Glutamatergic neuron (in vitro differentiated cells): ENCODE data around the gene NR3C2. TPM values are rescaled to one million over a fixed set of nuclear protein-coding genes. Genes with fewer than 3 reads are reported as not detected.

Source experiments
- DNase-seq: peaks from one replicate; pipeline ENCODE4 v3.0.0; 2022
- H3K27ac Mint-ChIP-seq: one replicate; pipeline ENCODE4 v1.8.0; 2020; ENCODE audit warnings: mild to moderate bottlenecking, mixed read lengths, inconsistent platforms; ENCODE audit not compliant: unreplicated experiment
- H3K27me3 Mint-ChIP-seq: one replicate; pipeline ENCODE4 v1.8.0; 2020; ENCODE audit warnings: mild to moderate bottlenecking, moderate library complexity, mixed read lengths, inconsistent platforms; ENCODE audit not compliant: unreplicated experiment
- H3K36me3 Mint-ChIP-seq: one replicate; pipeline ENCODE4 v1.8.0; 2020; ENCODE audit warnings: mild to moderate bottlenecking, mixed read lengths, inconsistent platforms; ENCODE audit not compliant: unreplicated experiment
- H3K4me1 Mint-ChIP-seq: one replicate; pipeline ENCODE4 v1.8.0; 2020; ENCODE audit warnings: mild to moderate bottlenecking, low read depth, mixed read lengths, inconsistent platforms; ENCODE audit not compliant: unreplicated experiment
- H3K4me3 Mint-ChIP-seq: one replicate; pipeline ENCODE4 v1.8.0; 2020; ENCODE audit warnings: mild to moderate bottlenecking, mixed read lengths, inconsistent platforms; ENCODE audit not compliant: unreplicated experiment
- H3K9me3 Mint-ChIP-seq: one replicate; pipeline ENCODE4 v1.8.0; 2020; ENCODE audit warnings: mild to moderate bottlenecking, moderate library complexity, mixed read lengths, inconsistent platforms; ENCODE audit not compliant: unreplicated experiment
- total RNA-seq: library from RNA; stranded (reverse); fragmentation: NEBNext Ultra II Directional; extraction: Animal tissue kit (Norgen Biotek cat#: 25700); gene quantifications from one replicate; pipeline ENCODE4 v1.2.1, GENCODE V29; 2021; ENCODE audit not compliant: unreplicated experiment
- TF ChIP-seq, protein P1 (sequence below): fragments of 200-600 bp; sonication (generic); IDR thresholded peaks from one replicate; pipeline ENCODE4 v1.5.0; 2021; ENCODE audit not compliant: partially characterized antibody, unreplicated experiment

The NR3C2 gene
- total RNA-seq, 1 donor from 2014 or later: 0.29 TPM

DNA sequence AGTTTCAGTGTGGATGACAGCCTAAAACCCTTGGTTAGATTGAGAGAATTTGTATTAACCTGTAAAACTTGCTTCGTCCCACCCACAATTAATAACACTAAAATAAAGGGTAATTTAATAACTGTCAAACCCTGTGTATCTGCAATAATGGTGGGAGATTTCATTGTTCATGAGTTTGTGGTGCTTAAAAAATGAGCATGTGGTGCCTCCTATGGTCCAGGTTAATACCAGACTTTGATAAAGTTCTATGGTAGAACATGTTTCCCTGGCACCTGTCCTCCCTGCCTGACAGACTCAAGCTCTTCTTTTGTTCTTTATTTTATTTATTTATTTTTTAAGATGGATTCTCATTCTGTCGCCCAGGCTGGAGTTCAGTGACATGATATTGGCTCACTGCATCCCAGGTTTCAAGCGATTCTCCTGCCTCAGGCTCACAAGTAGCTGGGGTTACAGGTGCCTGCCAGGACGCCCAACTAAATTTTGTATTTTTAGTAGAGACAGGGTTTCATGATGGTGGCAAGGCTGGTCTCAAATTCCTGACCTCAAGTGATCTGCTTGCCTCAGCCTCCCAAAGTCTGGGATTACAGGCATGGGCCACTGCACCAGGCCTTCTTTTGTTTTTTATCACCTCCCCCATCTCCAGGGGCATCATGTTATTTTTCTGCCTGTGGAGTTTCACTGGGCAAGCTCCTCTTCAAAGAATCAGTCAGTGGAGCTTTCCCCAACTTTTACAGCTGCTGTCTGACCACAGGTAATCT, 289.2 kb downstream of the NR3C2 start:
- H3K4me3 Mint-ChIP-seq: no peak overlapping the region
- TF ChIP-seq, protein P1, sequence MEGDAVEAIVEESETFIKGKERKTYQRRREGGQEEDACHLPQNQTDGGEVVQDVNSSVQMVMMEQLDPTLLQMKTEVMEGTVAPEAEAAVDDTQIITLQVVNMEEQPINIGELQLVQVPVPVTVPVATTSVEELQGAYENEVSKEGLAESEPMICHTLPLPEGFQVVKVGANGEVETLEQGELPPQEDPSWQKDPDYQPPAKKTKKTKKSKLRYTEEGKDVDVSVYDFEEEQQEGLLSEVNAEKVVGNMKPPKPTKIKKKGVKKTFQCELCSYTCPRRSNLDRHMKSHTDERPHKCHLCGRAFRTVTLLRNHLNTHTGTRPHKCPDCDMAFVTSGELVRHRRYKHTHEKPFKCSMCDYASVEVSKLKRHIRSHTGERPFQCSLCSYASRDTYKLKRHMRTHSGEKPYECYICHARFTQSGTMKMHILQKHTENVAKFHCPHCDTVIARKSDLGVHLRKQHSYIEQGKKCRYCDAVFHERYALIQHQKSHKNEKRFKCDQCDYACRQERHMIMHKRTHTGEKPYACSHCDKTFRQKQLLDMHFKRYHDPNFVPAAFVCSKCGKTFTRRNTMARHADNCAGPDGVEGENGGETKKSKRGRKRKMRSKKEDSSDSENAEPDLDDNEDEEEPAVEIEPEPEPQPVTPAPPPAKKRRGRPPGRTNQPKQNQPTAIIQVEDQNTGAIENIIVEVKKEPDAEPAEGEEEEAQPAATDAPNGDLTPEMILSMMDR: no peak
- DNase-seq: no peak
- no peak overlapping the region for H3K27ac Mint-ChIP-seq
- no peaks in the 10 kb centered on the region for H3K27me3 Mint-ChIP-seq
- no peaks in the 10 kb centered on the region for H3K36me3 Mint-ChIP-seq
- no peaks in the 10 kb centered on the region for H3K4me1 Mint-ChIP-seq
- H3K9me3 Mint-ChIP-seq: peaks cover 2% of the 10 kb centered on the region

DNA sequence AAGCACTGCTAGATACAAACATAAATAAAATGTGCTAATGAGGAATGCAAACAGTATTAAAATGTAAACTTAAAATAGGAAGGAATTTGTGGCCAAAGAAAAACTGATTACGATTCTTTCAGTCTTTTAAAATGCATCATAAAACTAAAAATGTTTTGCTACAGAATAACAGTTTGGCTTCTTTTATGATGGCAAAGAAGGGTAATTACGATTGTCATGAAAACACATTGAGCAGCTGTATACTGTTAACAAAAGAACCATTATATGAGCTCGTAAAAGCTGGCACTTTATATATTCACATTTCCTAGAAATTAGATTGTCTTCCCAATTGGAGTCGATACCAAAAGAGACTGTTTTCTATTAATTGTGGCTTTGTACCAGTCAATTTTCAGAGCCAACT, 290.4 kb downstream of the NR3C2 start:
- TF ChIP-seq, protein P1: no peak
- no peak for DNase-seq
- H3K9me3 Mint-ChIP-seq: peaks cover 2% of the 10 kb centered on the region
- H3K36me3 Mint-ChIP-seq: no peaks in the 10 kb centered on the region
- H3K27me3 Mint-ChIP-seq: no peaks in the 10 kb centered on the region
- H3K27ac Mint-ChIP-seq: no peak overlapping the region
- H3K4me1 Mint-ChIP-seq: no peaks in the 10 kb centered on the region
- no peak overlapping the region for H3K4me3 Mint-ChIP-seq

DNA sequence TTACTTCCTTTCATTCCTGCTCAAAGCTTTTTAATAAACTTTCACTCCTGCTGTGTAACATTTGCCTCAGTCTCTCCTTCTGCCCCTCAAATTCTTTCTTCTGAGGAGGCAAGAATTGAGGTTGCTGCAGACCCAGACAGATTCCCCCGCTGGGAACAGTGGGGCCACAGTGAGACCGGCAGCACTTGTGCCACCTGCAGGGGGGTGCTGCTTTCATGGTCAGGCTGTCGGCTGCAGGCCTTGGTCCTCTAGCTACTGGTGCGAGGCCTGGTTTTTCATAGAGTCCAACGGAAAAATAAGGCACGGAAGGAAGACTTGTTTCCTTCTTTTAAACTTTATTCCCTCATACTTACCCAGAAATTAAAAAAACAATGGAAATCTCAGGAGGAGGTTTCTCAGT, 296.7 kb downstream of the NR3C2 start:
- Mint-ChIP-seq H3K36me3 (no peaks in the 10 kb centered on the region), H3K4me1 (no peaks in the 10 kb centered on the region), H3K9me3 (peaks cover 1% of the 10 kb centered on the region), H3K27ac (no peak overlapping the region), H3K27me3 (peaks cover 2% of the 10 kb centered on the region), H3K4me3 (no peak overlapping the region)
- TF ChIP-seq, protein P1: no peak
- no peak for DNase-seq

DNA sequence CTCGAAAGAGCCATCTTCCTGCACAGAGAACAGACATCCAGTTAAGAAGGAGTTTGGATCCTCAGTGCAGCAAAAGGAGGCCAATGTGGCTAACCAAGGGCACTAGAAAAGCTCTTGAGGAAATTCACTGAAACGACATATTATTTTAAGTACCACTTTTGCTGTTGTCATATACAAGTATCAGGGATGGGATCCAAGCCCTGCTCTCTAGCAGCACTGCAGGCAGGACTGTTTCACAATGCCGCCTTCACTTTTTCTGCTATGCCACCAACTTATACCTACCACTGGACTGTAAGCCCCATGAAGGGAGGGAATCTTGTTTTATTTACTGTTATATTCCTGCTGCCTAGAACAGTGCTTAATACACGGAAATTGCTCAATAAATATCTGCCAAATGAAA, 299.0 kb downstream of the NR3C2 start:
- H3K27ac Mint-ChIP-seq: no peak overlapping the region
- H3K36me3 Mint-ChIP-seq: no peaks in the 10 kb centered on the region
- peaks cover 2% of the 10 kb centered on the region for H3K27me3 Mint-ChIP-seq
- TF ChIP-seq, protein P1: no peak
- no peak overlapping the region for H3K4me3 Mint-ChIP-seq
- no peak for DNase-seq
- H3K9me3 Mint-ChIP-seq: peaks cover 1% of the 10 kb centered on the region
- H3K4me1 Mint-ChIP-seq: no peaks in the 10 kb centered on the region

DNA sequence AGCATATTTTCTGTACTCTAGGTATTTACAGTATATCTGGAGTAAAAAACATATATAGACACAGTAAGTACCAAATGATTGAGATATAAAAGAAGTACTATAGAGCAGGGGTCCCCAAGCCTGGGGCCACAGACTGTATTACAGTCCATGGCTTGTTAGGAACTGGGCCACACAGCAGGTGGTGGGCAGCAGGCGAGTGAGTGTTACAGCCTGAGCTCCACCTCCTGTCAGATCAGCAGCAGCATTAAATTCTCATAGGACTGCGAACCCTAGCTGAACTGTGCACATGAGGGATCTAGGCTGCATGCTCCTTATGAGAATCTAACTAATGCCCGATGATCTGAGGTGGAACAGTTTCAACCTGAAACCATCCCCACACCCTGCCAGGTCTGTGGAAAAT, 300.7 kb downstream of the NR3C2 start:
- Mint-ChIP-seq H3K9me3 (peaks cover 1% of the 10 kb centered on the region), H3K36me3 (no peaks in the 10 kb centered on the region), H3K4me1 (no peaks in the 10 kb centered on the region), H3K4me3 (no peak overlapping the region), H3K27me3 (peaks cover 2% of the 10 kb centered on the region), H3K27ac (no peak overlapping the region)
- TF ChIP-seq, protein P1: no peak
- no peak for DNase-seq
